PC-9 (cell line): ENCODE results near the gene PDE6D. TPM values are rescaled to one million over a fixed set of nuclear protein-coding genes. Genes with fewer than 3 reads are reported as not detected.

Experiments
- BruUV-seq: library from RNA; stranded (reverse); fragments of 400-500 nt; replicated peaks from 2 replicates; lab custom pipeline; 2021; lab: Mats Ljungman, UMichigan
- CTCF ChIA-PET: fragments of 300-600 bp; sonication (Branson Sonifier 250); formaldehyde crosslinking; loops from one replicate; lab custom pipeline; 2022; ENCODE audit warnings: antibody characterized with exemption; lab: Charles Lee
- POLR2A ChIA-PET: fragments of 300-600 bp; sonication (Branson Sonifier 250); formaldehyde crosslinking; loops from one replicate; lab custom pipeline; 2022; ENCODE audit warnings: antibody characterized with exemption; ENCODE audit not compliant: unreplicated experiment; lab: Charles Lee
- DNase-seq, 2 experiments: peaks; one replicate each; pipeline versions ENCODE4 v3.0.0 to v3.0.0-alpha.2; 2015 to 2022; ENCODE audit warnings: mixed read lengths in 1 of 2
- H2AFZ ChIP-seq: fragments of 200-600 bp; sonication (generic); 2 replicates; pipeline ENCODE4 v1.8.1; 2017; ENCODE audit warnings: antibody characterized with exemption
- H3F3A ChIP-seq: fragments of 200-600 bp; sonication (generic); 2 replicates; pipeline ENCODE4 v1.8.1; 2017; ENCODE audit warnings: antibody characterized with exemption, mild to moderate bottlenecking, low read depth; ENCODE audit not compliant: insufficient read depth
- H3K27ac ChIP-seq: fragments of 200-600 bp; sonication (generic); 2 replicates; pipeline ENCODE4 v1.6.1; 2016; ENCODE audit warnings: mixed run types
- H3K27me3 ChIP-seq: fragments of 200-600 bp; sonication (generic); 2 replicates; pipeline ENCODE4 v1.6.1; 2016; ENCODE audit warnings: low read depth, mixed run types; ENCODE audit not compliant: insufficient read depth
- H3K36me3 ChIP-seq: fragments of 200-600 bp; sonication (generic); 2 replicates; pipeline ENCODE4 v1.6.1; 2016; ENCODE audit warnings: low read depth, mixed run types
- H3K4me1 ChIP-seq: fragments of 200-600 bp; sonication (generic); replicated peaks from 2 replicates; pipeline ENCODE4 v1.6.1; 2016; ENCODE audit warnings: mixed run types; ENCODE audit not compliant: insufficient read depth
- H3K4me2 ChIP-seq: fragments of 200-600 bp; sonication (generic); 2 replicates; pipeline ENCODE4 v1.6.1; 2017; ENCODE audit warnings: mixed run types
- H3K4me3 ChIP-seq: fragments of 200-600 bp; sonication (generic); 2 replicates; pipeline ENCODE4 v1.6.1; 2016; ENCODE audit warnings: mixed run types
- H3K79me2 ChIP-seq: fragments of 200-600 bp; sonication (generic); 2 replicates; pipeline ENCODE4 v1.6.1; 2017; ENCODE audit warnings: low read depth, mixed run types
- H3K9me2 ChIP-seq: fragments of 200-600 bp; sonication (generic); 2 replicates; pipeline ENCODE4 v1.8.1; 2017; ENCODE audit warnings: mild to moderate bottlenecking; ENCODE audit not compliant: insufficient read depth
- H3K9me3 ChIP-seq: fragments of 200-600 bp; sonication (generic); 2 replicates; pipeline ENCODE4 v1.8.1; 2016; ENCODE audit warnings: low read depth; ENCODE audit not compliant: insufficient read depth
- H4K20me1 ChIP-seq: fragments of 200-600 bp; sonication (generic); 2 replicates; pipeline ENCODE4 v1.8.1; 2017; ENCODE audit not compliant: insufficient read depth
- EZH2 ChIP-seq: fragments of 200-600 bp; sonication (generic); IDR thresholded peaks from 2 replicates; pipeline ENCODE4 v1.8.0; 2017; ENCODE audit warnings: antibody characterized with exemption, low read depth
- intact Hi-C: fragments of 100-400 bp; cut with micrococcal nuclease; formaldehyde crosslinking; loops from one replicate; pipeline ENCODE4 v1.10.0; 2022; ENCODE audit not compliant: unreplicated experiment
- total RNA-seq: library from RNA; stranded (reverse); gene quantifications from 2 replicates; pipeline ENCODE4 v1.2.3, GENCODE V29; 2021
- TF ChIP-seq, protein P1 (sequence below): fragments of 200-600 bp; sonication (generic); conservative IDR thresholded peaks from 2 replicates; pipeline ENCODE4 v1.6.1; 2017; ENCODE audit warnings: mixed run types, antibody characterized with exemption, mild to moderate bottlenecking, moderate library complexity

PDE6D gene
- total RNA-seq, 1 experiment from 2014 or later: 32.2 TPM

DNA sequence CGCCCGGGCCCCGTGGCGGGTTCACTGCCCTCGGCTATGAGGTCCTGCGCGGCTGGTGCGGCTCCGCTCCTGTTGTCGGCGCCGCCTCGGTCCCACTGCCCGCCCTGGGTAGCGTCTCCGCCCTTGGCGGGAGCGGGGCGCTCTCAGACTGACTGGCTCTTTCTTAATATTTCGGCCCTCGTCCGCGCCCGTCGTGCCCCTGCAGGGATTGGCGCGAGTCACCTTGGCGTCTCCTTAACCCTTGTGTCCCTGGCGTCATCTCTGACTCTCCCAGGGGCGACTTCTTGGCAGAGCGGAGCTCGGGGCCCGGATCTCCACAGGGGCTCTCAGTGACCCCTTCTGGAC, 71.5 kb downstream of the PDE6D start:
- peak overlapping the region; percentile 76 for H3K27ac ChIP-seq
- H3K4me1 ChIP-seq: peaks cover 30% of the 10 kb centered on the region
- peaks cover 18% of the 10 kb centered on the region for H3K36me3 ChIP-seq
- ChIA-PET POLR2A (interaction anchor here (0.5 kb wide), 1 partner anchor 689 kb away, joined by 7 read pairs; no protein-coding TSS in a partner anchor), CTCF (interaction anchor here (0.6 kb wide), 1 partner anchor 43 kb away, joined by 10 read pairs; no protein-coding TSS in a partner anchor)
- no TSS peak for BruUV-seq
- peaks cover 52% of the 10 kb centered on the region for H3F3A ChIP-seq
- H3K9me3 ChIP-seq: no peaks in the 10 kb centered on the region
- no peaks in the 10 kb centered on the region for H3K9me2 ChIP-seq
- H2AFZ ChIP-seq: no peak overlapping the region
- peak overlapping the region; percentile 97 for H3K4me2 ChIP-seq
- no peak for TF ChIP-seq EZH2
- TF ChIP-seq, protein P1, sequence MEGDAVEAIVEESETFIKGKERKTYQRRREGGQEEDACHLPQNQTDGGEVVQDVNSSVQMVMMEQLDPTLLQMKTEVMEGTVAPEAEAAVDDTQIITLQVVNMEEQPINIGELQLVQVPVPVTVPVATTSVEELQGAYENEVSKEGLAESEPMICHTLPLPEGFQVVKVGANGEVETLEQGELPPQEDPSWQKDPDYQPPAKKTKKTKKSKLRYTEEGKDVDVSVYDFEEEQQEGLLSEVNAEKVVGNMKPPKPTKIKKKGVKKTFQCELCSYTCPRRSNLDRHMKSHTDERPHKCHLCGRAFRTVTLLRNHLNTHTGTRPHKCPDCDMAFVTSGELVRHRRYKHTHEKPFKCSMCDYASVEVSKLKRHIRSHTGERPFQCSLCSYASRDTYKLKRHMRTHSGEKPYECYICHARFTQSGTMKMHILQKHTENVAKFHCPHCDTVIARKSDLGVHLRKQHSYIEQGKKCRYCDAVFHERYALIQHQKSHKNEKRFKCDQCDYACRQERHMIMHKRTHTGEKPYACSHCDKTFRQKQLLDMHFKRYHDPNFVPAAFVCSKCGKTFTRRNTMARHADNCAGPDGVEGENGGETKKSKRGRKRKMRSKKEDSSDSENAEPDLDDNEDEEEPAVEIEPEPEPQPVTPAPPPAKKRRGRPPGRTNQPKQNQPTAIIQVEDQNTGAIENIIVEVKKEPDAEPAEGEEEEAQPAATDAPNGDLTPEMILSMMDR: no peak
- intact Hi-C loops: loop anchor here (2.0 kb wide), 1 partner anchor 67 kb away; no protein-coding TSS in a partner anchor
- peak in 1 of 2 experiments; percentile 47 for DNase-seq
- H3K27me3 ChIP-seq: no peaks in the 10 kb centered on the region
- peak overlapping the region; percentile 100 for H3K4me3 ChIP-seq
- H3K79me2 ChIP-seq: peaks cover 63% of the 10 kb centered on the region
- H4K20me1 ChIP-seq: peaks cover 35% of the 10 kb centered on the region

DNA sequence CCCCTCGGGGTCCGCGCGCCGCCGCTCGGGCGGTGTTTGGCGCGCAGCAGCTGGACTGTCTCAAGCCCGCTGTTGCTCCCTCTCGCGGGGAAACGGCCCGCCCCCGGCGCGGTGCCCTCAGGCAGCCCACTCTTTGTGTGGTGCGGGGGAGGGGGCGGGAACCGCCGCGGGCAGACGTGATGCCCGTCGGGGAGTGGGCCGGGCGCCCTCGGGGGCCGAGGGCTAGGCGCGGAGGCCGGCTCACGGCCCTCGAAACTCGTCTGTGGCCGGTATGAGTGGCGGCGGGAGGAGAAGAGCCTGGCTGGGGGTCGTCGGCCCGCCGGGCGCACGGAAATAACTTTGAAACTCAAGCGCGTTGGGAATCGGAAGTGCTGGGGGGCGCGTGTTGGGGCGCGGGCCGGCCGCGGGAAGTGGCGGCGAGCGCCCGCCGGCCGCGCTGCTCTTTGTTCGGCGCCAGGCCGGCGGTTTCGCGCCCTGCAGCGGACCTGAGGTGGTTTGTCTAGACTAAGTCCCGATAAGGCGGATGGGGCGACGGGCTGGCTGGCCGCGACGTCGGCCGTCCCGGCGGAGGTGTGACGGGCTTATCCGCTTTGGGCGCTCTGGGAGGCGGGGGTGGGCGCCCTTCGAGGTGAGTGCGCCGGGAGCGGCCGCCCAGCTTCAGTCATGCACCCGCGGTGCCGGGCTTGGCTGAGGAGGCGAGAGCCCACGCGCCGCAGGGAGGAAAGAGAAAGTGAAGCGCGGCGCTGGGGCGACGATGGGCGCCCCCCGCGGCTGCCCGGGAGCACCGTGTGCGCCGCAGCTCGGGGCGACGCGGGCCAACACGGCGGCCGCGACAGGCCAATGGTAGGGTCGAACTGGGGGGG, 72.1 kb downstream of the PDE6D start:
- Histone ChIP-seq H3K9me2 (no peaks in the 10 kb centered on the region), H3K4me2 (peak overlapping the region; percentile 97), H3K9me3 (no peaks in the 10 kb centered on the region), H3K27me3 (no peaks in the 10 kb centered on the region), H3K27ac (peak overlapping the region; percentile 76), H3K79me2 (peaks cover 63% of the 10 kb centered on the region), H4K20me1 (peaks cover 31% of the 10 kb centered on the region), H3K36me3 (peaks cover 18% of the 10 kb centered on the region), H2AFZ (no peak overlapping the region), H3K4me3 (peak overlapping the region; percentile 100), H3F3A (peaks cover 46% of the 10 kb centered on the region), H3K4me1 (peaks cover 30% of the 10 kb centered on the region)
- intact Hi-C loops: loop anchor here (1.0 to 2.0 kb wide), 5 partner anchors 29 to 97 kb away; no protein-coding TSS in a partner anchor
- no peak for TF ChIP-seq EZH2
- TF ChIP-seq, protein P1: no peak
- POLR2A ChIA-PET: interaction anchor here (0.5 to 1.5 kb wide), 4 partner anchors 36 to 95 kb away, joined by 4 to 10 read pairs (median 8); no protein-coding TSS in a partner anchor
- BruUV-seq: TSS peak; percentile 67
- CTCF ChIA-PET: interaction anchor here (0.6 kb wide), 1 partner anchor 52 kb away, joined by 4 read pairs; no protein-coding TSS in a partner anchor
- no peak for DNase-seq

DNA sequence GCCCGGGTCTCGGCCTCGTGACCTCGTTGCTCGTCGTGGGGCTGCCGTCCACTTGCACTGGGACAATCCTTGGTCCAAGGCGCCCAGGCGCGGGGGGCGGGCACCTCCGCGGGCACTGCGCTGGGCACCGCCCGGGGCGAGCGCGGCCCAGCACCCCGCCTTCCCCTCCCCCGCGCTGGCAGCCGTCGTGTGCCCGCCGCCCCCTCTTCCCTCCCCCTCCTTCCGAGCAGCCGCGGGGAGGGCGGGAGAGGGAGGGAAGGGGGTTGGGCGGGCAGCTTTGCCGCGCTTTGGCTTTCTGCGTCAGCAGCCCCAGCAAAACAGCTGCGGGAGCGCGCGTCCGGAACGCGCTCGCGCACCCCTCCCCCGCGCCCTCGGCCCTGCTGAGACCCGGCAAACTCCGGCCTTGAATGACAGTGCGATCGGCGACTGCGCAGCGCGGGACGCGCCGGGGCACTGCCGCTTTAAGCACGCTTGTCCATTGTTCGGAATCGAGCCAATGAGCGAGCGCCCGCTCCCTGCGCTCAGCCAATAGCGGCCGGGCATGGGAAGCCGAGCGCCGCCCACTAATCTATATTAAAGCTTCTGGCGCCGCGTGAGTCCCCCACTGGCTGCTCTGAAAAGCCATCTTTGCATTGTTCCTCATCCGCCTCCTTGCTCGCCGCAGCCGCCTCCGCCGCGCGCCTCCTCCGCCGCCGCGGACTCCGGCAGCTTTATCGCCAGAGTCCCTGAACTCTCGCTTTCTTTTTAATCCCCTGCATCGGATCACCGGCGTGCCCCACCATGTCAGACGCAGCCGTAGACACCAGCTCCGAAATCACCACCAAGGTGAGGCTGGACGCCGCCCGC, 72.9 kb downstream of the PDE6D start, which contains the start of gene PTMA:
PTMA (plus strand) TSS at position 599 of the 846 bp plus-strand sequence; CDS start at position 781, 182 bp downstream.
- Histone ChIP-seq H3K4me3 (peak within 1 kb of the TSS; percentile 100), H2AFZ (peak within 1 kb of the TSS; percentile 90), H3K79me2 (peaks cover 58% of the 10 kb centered on the region), H3K36me3 (peaks cover 14% of the 10 kb centered on the region), H3F3A (peaks cover 38% of the 10 kb centered on the region), H3K9me2 (no peaks in the 10 kb centered on the region), H3K27ac (peak within 1 kb of the TSS; percentile 99), H3K4me1 (peaks cover 26% of the 10 kb centered on the region), H3K9me3 (no peaks in the 10 kb centered on the region), H4K20me1 (peaks cover 24% of the 10 kb centered on the region), H3K4me2 (peak within 1 kb of the TSS; percentile 97), H3K27me3 (no peaks in the 10 kb centered on the region)
- CTCF ChIA-PET: interaction anchor here (0.6 to 1.5 kb wide), 2 partner anchors 35 to 51 kb away, joined by 4 read pairs; no protein-coding TSS in a partner anchor
- intact Hi-C loops: loop anchor here (1.0 to 2.0 kb wide), 6 partner anchors 28 to 96 kb away; no protein-coding TSS in a partner anchor
- peak; percentile 95 to 99 for DNase-seq
- POLR2A ChIA-PET: interaction anchor here (0.5 to 1.5 kb wide), 4 partner anchors 35 to 94 kb away, joined by 4 to 10 read pairs (median 8); no protein-coding TSS in a partner anchor
- TF ChIP-seq, protein P1: no peak
- BruUV-seq: no TSS peak
